Calu3 (cell line): ENCODE measurements around the gene HJURP. TPM values are rescaled to one million over a fixed set of nuclear protein-coding genes. Genes with fewer than 3 reads are reported as not detected.

ENCODE experiments used
- BruUV-seq: library from RNA; stranded (reverse); fragments of 400-500 nt; replicated peaks from 2 replicates; lab custom pipeline; 2021; lab: Mats Ljungman, UMichigan
- CTCF ChIA-PET: fragments of 300-600 bp; sonication (Branson Sonifier 250); formaldehyde crosslinking; loops from one replicate; lab custom pipeline; 2022; ENCODE audit warnings: antibody characterized with exemption; lab: Charles Lee
- DNase-seq: peaks from one replicate; pipeline ENCODE4 v3.0.0; 2022
- H3K27ac Mint-ChIP-seq: one replicate; pipeline ENCODE4 v1.8.0; 2022; ENCODE audit warnings: mixed read lengths; ENCODE audit not compliant: unreplicated experiment
- H3K27me3 Mint-ChIP-seq: one replicate; pipeline ENCODE4 v1.8.0; 2022; ENCODE audit warnings: mixed read lengths; ENCODE audit not compliant: unreplicated experiment
- H3K36me3 Mint-ChIP-seq: one replicate; pipeline ENCODE4 v1.8.0; 2022; ENCODE audit warnings: mild to moderate bottlenecking, moderate library complexity, mixed read lengths; ENCODE audit not compliant: insufficient read depth, unreplicated experiment
- H3K4me1 Mint-ChIP-seq: one replicate; pipeline ENCODE4 v1.8.0; 2022; ENCODE audit warnings: mild to moderate bottlenecking, low read depth, mixed read lengths; ENCODE audit not compliant: unreplicated experiment
- H3K4me3 Mint-ChIP-seq: one replicate; pipeline ENCODE4 v1.8.0; 2022; ENCODE audit warnings: mild to moderate bottlenecking, low read depth, moderate library complexity, mixed read lengths; ENCODE audit not compliant: unreplicated experiment
- H3K9me3 Mint-ChIP-seq: one replicate; pipeline ENCODE4 v1.8.0; 2022; ENCODE audit warnings: low read depth, mixed read lengths; ENCODE audit not compliant: unreplicated experiment
- intact Hi-C: fragments of 100-400 bp; cut with micrococcal nuclease; formaldehyde crosslinking; loops from one replicate; pipeline ENCODE4 v1.10.0; 2022; ENCODE audit not compliant: unreplicated experiment
- total RNA-seq: library from RNA; stranded (reverse); gene quantifications from 2 replicates; pipeline ENCODE4 v1.2.3, GENCODE V29; 2022
- TF ChIP-seq, protein P1 (sequence below): fragments of 200-600 bp; IDR thresholded peaks from one replicate; pipeline ENCODE4 v1.8.0; 2022; ENCODE audit warnings: antibody characterized with exemption; ENCODE audit not compliant: unreplicated experiment

Gene HJURP
- total RNA-seq, 1 experiment from 2014 or later = 71.0 TPM

DNA sequence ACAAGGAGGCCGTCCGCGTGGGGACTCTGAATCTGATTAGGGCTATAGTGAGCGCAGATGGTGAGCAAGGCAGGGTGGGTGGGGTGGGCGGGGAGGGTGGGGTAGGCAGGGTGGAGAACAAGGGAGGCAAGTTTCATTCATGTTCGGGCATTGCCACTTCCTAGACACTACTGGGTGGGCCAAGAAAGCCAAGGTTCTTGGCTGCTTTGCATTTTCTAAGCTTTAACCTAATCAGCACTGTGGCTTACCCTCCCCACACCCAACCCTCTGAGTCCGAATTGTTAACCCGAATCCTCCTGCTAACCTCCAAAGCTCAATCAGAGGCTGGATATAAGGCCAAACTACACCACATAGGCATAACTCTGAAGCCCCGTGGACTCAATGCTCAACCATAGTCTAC lies 58.1 kb downstream of the HJURP start:
- H3K27me3 Mint-ChIP-seq = no peaks in the 10 kb centered on the region
- BruUV-seq = no TSS peak
- no peak for DNase-seq
- no peaks in the 10 kb centered on the region for H3K9me3 Mint-ChIP-seq
- intact Hi-C loops = no loop called here
- H3K36me3 Mint-ChIP-seq = no peaks in the 10 kb centered on the region
- no peak overlapping the region for H3K27ac Mint-ChIP-seq
- peaks cover 12% of the 10 kb centered on the region for H3K4me1 Mint-ChIP-seq
- CTCF ChIA-PET = interaction anchor here (0.7 kb wide), 1 partner anchor 84 kb away, joined by 6 read pairs; no protein-coding TSS in a partner anchor
- TF ChIP-seq, protein P1, sequence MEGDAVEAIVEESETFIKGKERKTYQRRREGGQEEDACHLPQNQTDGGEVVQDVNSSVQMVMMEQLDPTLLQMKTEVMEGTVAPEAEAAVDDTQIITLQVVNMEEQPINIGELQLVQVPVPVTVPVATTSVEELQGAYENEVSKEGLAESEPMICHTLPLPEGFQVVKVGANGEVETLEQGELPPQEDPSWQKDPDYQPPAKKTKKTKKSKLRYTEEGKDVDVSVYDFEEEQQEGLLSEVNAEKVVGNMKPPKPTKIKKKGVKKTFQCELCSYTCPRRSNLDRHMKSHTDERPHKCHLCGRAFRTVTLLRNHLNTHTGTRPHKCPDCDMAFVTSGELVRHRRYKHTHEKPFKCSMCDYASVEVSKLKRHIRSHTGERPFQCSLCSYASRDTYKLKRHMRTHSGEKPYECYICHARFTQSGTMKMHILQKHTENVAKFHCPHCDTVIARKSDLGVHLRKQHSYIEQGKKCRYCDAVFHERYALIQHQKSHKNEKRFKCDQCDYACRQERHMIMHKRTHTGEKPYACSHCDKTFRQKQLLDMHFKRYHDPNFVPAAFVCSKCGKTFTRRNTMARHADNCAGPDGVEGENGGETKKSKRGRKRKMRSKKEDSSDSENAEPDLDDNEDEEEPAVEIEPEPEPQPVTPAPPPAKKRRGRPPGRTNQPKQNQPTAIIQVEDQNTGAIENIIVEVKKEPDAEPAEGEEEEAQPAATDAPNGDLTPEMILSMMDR = no peak
- H3K4me3 Mint-ChIP-seq = no peak overlapping the region

DNA sequence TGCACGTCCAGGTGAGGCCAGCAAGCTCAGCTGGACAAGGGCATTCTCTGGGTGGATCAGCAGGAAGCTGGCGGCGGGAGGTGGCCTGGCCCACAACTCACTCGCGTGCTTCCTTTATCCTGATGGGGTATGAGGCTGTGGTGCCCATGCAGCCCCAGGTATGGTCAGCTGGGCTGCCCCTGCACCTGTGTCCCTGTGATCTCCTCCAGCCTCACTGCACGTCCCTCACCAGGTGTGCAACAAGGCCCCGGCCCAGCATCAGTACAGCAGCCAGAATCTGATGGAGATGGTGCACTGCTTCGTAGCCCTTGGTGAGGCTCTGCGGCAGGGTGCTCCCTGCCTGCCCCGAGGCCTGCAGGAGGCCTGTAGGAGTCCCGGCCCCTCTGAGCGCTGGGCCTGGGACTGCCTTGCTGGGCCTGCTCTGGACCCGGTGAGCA lies 58.6 kb downstream of the HJURP start:
- CTCF ChIA-PET = interaction anchor here (0.7 kb wide), 1 partner anchor 85 kb away, joined by 6 read pairs; no protein-coding TSS in a partner anchor
- no TSS peak for BruUV-seq
- peaks cover 7% of the 10 kb centered on the region for H3K4me1 Mint-ChIP-seq
- H3K36me3 Mint-ChIP-seq = no peaks in the 10 kb centered on the region
- H3K9me3 Mint-ChIP-seq = no peaks in the 10 kb centered on the region
- no peak overlapping the region for H3K27ac Mint-ChIP-seq
- no peak overlapping the region for H3K4me3 Mint-ChIP-seq
- intact Hi-C loops = no loop called here
- peaks cover 2% of the 10 kb centered on the region for H3K27me3 Mint-ChIP-seq
- TF ChIP-seq, protein P1 = no peak
- DNase-seq = no peak

DNA sequence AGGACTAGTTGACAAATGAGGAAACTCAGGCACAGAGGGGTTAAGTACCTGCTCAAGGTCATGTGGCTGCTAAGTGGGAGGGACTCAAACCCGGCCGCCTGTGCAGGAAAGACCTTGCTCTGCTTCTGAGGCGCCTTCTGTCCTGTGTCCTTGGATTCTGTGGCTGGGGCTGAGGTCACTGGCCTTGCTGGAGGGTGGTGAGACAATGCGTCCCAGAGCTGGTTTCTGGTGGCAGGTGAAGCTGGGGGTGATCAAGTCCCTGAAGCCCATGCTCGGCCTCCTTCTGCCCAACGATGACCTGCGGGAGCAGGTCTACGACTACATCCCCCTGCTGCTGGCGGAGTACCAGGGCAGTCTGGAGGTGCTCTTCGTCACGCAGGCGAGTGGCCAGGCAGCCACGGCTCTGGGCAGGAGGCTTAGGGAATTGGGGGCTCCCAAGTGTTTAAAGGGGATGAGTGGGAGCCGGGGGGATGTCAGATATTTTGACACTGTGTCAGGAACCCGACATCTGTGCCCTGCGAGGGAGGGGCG lies 60.1 kb downstream of the HJURP start:
- no peak overlapping the region for H3K27ac Mint-ChIP-seq
- no peak overlapping the region for H3K4me3 Mint-ChIP-seq
- TF ChIP-seq, protein P1 = no peak
- no peaks in the 10 kb centered on the region for H3K9me3 Mint-ChIP-seq
- no peaks in the 10 kb centered on the region for H3K4me1 Mint-ChIP-seq
- intact Hi-C loops = no loop called here
- BruUV-seq = no TSS peak
- CTCF ChIA-PET = no interaction called here
- no peak for DNase-seq
- H3K36me3 Mint-ChIP-seq = peaks cover 2% of the 10 kb centered on the region
- H3K27me3 Mint-ChIP-seq = peaks cover 10% of the 10 kb centered on the region

DNA sequence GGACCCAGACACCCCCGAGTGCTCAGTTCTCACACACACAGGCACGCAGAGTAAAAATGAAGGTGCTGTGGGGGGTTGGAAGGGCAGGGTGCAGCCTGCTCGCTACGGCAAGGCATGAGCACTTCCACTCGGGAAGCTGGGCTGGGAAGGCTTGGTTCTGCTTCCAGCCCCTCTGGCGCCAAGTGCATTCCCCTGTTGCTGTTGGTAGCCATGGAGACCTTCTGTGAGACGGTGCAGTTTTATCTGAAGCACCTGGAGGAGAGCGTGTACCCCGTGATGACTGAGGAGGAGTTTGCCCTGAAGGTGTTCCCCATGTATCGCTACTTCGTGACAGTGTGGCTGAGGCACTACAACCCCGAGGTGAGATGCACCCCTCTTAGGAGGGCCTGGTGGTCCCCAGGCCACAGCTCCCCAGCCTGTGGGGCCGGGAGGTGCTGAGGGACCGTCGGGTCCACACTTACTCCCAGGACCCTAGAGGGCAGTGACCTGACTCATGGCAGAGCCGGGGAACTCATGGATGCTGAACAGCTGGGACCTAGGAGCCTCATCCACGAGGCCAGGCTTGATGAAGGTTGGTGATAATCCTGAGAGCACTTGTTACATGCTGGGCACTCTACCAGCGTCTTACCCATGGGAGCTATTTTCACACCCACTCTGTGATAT lies 60.7 kb downstream of the HJURP start:
- Mint-ChIP-seq H3K4me3 (no peak overlapping the region), H3K27me3 (peaks cover 10% of the 10 kb centered on the region), H3K27ac (no peak overlapping the region), H3K36me3 (peaks cover 6% of the 10 kb centered on the region), H3K4me1 (no peaks in the 10 kb centered on the region), H3K9me3 (no peaks in the 10 kb centered on the region)
- DNase-seq = no peak
- intact Hi-C loops = no loop called here
- no TSS peak for BruUV-seq
- TF ChIP-seq, protein P1 = no peak
- CTCF ChIA-PET = no interaction called here
